ENCODE data around the gene OLFM1. TPM values are rescaled to one million over a fixed set of nuclear protein-coding genes. Genes with fewer than 3 reads are reported as not detected.

The OLFM1 gene
- total RNA-seq, 1 donor from 2014 or later, result 0.83 TPM

DNA sequence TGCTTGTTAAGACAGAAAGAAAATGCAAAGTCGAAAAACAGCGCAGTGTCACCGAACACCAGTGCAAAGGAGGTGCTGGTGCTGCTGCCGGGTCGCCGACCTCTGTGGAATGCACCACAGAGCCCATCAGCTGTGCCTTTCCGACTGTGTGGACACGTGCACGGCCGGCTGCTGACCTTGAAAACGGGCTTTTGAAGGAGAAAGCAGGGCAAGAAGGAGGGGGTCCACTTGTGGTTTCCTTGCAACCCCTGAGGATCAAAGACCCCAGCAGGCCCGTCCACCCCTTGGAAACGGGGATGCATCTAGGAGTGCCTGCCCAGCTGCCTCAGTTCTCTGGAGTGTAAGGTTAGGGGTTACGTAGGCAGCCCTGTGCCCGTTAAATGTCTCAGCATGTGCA lies 6.2 kb upstream of the OLFM1 start:
- TF ChIP-seq, protein P1, sequence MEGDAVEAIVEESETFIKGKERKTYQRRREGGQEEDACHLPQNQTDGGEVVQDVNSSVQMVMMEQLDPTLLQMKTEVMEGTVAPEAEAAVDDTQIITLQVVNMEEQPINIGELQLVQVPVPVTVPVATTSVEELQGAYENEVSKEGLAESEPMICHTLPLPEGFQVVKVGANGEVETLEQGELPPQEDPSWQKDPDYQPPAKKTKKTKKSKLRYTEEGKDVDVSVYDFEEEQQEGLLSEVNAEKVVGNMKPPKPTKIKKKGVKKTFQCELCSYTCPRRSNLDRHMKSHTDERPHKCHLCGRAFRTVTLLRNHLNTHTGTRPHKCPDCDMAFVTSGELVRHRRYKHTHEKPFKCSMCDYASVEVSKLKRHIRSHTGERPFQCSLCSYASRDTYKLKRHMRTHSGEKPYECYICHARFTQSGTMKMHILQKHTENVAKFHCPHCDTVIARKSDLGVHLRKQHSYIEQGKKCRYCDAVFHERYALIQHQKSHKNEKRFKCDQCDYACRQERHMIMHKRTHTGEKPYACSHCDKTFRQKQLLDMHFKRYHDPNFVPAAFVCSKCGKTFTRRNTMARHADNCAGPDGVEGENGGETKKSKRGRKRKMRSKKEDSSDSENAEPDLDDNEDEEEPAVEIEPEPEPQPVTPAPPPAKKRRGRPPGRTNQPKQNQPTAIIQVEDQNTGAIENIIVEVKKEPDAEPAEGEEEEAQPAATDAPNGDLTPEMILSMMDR (IDR thresholded peaks at IDR 0.05), result no peak
- peaks cover 5% of the 10 kb centered on the region for H3K4me1 Mint-ChIP-seq (ENCODE audit: unreplicated experiment)
- H3K9me3 Mint-ChIP-seq (ENCODE audit: unreplicated experiment), result no peaks in the 10 kb centered on the region
- H3K27ac Mint-ChIP-seq (ENCODE audit: unreplicated experiment), result no peak overlapping the region
- H3K4me3 Mint-ChIP-seq (ENCODE audit: unreplicated experiment), result no peak overlapping the region
- H3K36me3 Mint-ChIP-seq (ENCODE audit: unreplicated experiment), result no peaks in the 10 kb centered on the region
- no peak for DNase-seq (ENCODE audit: extremely low spot score, unreplicated experiment)
- peaks cover 34% of the 10 kb centered on the region for H3K27me3 Mint-ChIP-seq (ENCODE audit: unreplicated experiment)

DNA sequence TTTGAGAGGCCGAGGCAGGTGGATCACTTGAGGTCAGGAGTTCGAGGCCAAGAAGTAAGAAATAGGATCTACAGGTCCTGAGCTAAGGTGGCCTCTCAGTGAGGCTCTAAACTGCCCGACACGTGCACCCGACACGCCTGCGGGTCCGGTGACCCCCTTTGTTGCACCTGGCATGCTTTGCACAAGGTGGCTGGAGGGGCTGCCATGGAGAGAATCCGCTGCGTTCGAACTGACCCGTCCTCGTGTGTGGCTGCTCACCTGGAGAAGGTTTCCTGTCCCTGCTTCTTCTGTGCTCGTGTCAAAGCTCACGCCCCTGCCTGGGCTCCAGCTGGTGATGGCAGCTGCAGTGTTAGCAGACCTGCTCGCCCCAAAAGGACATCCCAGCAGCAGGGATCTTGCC lies 5.7 kb upstream of the OLFM1 start:
- peaks cover 5% of the 10 kb centered on the region for H3K4me1 Mint-ChIP-seq (ENCODE audit: unreplicated experiment)
- H3K9me3 Mint-ChIP-seq (ENCODE audit: unreplicated experiment), result no peaks in the 10 kb centered on the region
- no peak overlapping the region for H3K27ac Mint-ChIP-seq (ENCODE audit: unreplicated experiment)
- TF ChIP-seq, protein P1 (IDR thresholded peaks at IDR 0.05), result no peak
- H3K36me3 Mint-ChIP-seq (ENCODE audit: unreplicated experiment), result no peaks in the 10 kb centered on the region
- H3K4me3 Mint-ChIP-seq (ENCODE audit: unreplicated experiment), result no peak overlapping the region
- H3K27me3 Mint-ChIP-seq (ENCODE audit: unreplicated experiment), result peaks cover 30% of the 10 kb centered on the region
- no peak for DNase-seq (ENCODE audit: extremely low spot score, unreplicated experiment)

DNA sequence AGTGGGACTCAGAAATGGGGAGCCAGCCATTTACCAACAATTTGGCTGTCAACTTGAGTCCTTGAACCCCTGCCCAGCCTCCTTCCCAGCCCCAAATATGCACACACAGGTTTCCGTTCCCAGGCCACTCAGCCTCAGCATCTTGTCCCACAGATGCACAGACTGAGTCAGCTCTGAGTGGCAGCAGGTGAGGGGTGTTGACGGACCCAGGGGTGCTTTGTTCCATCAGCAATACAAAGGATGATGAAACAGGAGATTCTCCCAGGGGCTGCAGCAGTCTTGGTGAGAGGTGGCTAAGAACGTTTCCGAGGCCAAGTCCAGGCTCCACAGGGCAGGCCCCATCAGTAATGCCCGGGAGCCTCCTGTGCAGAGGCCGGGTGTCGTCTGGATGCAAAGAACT lies 4.9 kb upstream of the OLFM1 start:
- no peak overlapping the region for H3K27ac Mint-ChIP-seq (ENCODE audit: unreplicated experiment)
- H3K4me1 Mint-ChIP-seq (ENCODE audit: unreplicated experiment), result peaks cover 5% of the 10 kb centered on the region
- H3K4me3 Mint-ChIP-seq (ENCODE audit: unreplicated experiment), result no peak overlapping the region
- TF ChIP-seq, protein P1 (IDR thresholded peaks at IDR 0.05), result no peak
- no peak for DNase-seq (ENCODE audit: extremely low spot score, unreplicated experiment)
- H3K36me3 Mint-ChIP-seq (ENCODE audit: unreplicated experiment), result no peaks in the 10 kb centered on the region
- peaks cover 25% of the 10 kb centered on the region for H3K27me3 Mint-ChIP-seq (ENCODE audit: unreplicated experiment)
- no peaks in the 10 kb centered on the region for H3K9me3 Mint-ChIP-seq (ENCODE audit: unreplicated experiment)

DNA sequence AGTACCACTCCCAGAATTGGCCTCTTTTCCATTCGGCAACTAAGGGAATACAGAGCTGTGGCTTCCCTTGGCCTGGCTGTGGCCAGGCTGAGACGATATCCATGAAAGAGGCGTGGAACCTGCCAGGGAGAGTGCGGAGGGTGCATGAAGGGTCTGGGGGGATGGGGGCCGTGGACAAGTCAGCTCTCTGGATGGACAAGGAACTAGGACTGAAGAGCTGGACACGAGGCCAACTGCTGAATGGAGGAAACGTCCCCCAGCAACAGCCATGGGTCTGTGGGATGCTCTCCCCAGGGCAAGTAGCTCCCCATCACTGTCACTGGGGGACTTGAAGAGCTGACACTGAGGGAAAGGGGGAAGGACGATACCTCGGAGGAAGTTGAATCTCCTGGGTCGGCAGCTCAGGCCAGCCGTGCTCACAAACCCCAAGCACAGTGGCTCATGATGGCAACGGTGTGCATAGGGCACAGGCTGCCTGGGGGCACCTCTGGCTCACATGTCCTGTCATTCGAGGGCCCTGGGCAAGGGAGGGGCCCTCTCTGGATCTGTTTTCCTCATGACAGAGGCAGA lies 4.1 kb upstream of the OLFM1 start:
- Mint-ChIP-seq H3K4me1 (ENCODE audit: unreplicated experiment) (peaks cover 5% of the 10 kb centered on the region), H3K36me3 (ENCODE audit: unreplicated experiment) (no peaks in the 10 kb centered on the region), H3K27ac (ENCODE audit: unreplicated experiment) (no peak overlapping the region), H3K4me3 (ENCODE audit: unreplicated experiment) (no peak overlapping the region), H3K9me3 (ENCODE audit: unreplicated experiment) (no peaks in the 10 kb centered on the region), H3K27me3 (ENCODE audit: unreplicated experiment) (peaks cover 25% of the 10 kb centered on the region)
- no peak for DNase-seq (ENCODE audit: extremely low spot score, unreplicated experiment)
- TF ChIP-seq, protein P1 (IDR thresholded peaks at IDR 0.05), result no peak

DNA sequence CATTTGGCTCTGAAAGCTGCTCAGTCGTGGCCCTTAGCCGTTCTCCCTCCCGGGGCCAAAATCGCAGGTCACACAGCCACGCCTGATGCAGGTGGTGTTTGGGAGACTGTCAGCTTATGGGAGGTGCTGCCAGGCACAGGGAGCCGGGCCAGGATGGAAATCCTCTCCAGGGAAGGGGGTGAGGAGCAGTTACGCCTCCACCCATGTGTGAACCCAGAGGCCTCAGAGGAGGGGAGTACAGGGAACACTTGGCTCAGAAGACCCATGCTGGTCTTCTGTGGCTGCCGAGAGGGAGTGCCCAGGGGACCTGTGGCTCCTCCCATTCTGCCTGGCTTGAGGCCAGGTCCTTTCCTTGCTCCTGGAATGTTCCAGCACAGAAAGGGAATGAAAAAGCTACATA lies 3.6 kb upstream of the OLFM1 start:
- Mint-ChIP-seq H3K4me3 (ENCODE audit: unreplicated experiment) (no peak overlapping the region), H3K27ac (ENCODE audit: unreplicated experiment) (no peak overlapping the region), H3K36me3 (ENCODE audit: unreplicated experiment) (no peaks in the 10 kb centered on the region), H3K27me3 (ENCODE audit: unreplicated experiment) (peaks cover 27% of the 10 kb centered on the region), H3K4me1 (ENCODE audit: unreplicated experiment) (peaks cover 5% of the 10 kb centered on the region), H3K9me3 (ENCODE audit: unreplicated experiment) (no peaks in the 10 kb centered on the region)
- DNase-seq (ENCODE audit: extremely low spot score, unreplicated experiment), result no peak
- TF ChIP-seq, protein P1 (IDR thresholded peaks at IDR 0.05), result no peak
